SU-DHL-6 (cell line): Measurements from ENCODE around the gene ATG16L1.

Experiments
- EZH2phosphoT487 ChIP-seq: fragments of 200-600 bp; sonication (generic), shearing (Covaris generic); conservative IDR thresholded peaks from 2 replicates; pipeline ENCODE4 v1.6.1; 2018; ENCODE audit warnings: mild to moderate bottlenecking, antibody characterized with exemption, low read length, moderate library complexity, mixed read lengths
- TF ChIP-seq, protein P1 (sequence below): fragments of 200-600 bp; sonication (generic); IDR thresholded peaks from one replicate; pipeline ENCODE4 v1.5.1; 2017; ENCODE audit warnings: antibody characterized with exemption, mild to moderate bottlenecking, low read length, moderate library complexity; ENCODE audit not compliant: insufficient read depth, poor library complexity, severe bottlenecking

DNA sequence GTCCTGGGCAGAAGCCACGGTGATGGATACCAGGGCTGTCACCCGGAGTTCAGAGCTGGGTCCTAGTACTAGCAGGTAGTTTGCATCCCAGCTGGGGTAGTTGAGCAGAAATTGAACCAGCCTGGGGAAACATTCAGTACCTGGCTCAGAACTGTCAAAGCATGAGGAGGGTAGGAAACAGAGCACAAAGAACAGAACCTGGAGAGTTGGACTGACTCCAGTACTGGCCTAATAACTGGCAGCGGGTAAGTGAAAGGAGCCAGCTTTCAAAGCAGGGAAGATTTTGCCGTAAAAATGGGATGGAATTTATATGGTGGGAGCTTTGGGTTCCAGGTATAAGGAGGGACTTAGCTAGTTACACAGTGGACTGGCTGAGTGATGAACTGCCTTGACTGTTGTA is 23.8 kb downstream of the ATG16L1 start:
- TF ChIP-seq EZH2phosphoT487 = no peak
- TF ChIP-seq, protein P1, sequence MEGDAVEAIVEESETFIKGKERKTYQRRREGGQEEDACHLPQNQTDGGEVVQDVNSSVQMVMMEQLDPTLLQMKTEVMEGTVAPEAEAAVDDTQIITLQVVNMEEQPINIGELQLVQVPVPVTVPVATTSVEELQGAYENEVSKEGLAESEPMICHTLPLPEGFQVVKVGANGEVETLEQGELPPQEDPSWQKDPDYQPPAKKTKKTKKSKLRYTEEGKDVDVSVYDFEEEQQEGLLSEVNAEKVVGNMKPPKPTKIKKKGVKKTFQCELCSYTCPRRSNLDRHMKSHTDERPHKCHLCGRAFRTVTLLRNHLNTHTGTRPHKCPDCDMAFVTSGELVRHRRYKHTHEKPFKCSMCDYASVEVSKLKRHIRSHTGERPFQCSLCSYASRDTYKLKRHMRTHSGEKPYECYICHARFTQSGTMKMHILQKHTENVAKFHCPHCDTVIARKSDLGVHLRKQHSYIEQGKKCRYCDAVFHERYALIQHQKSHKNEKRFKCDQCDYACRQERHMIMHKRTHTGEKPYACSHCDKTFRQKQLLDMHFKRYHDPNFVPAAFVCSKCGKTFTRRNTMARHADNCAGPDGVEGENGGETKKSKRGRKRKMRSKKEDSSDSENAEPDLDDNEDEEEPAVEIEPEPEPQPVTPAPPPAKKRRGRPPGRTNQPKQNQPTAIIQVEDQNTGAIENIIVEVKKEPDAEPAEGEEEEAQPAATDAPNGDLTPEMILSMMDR = no peak
